Muscle layer of colon (tissue), 2 donors: Measurements from ENCODE around the gene RERG.
"Not testable (repeated sequence)": the region's sequence is repeated elsewhere in the genome, so short reads cannot be mapped to it uniquely, and the experiment has no call there.

Experiments
- H3K27ac ChIP-seq: one replicate; pipeline ENCODE4 v1.7.0; 2013; ENCODE audit warnings: low read depth, mild to moderate bottlenecking, low read length, moderate library complexity
- H3K27me3 ChIP-seq, 2 donors: one replicate each; pipeline ENCODE4 v1.7.0; 2013; ENCODE audit warnings: low read length in 2 of 2, mild to moderate bottlenecking in 2 of 2; ENCODE audit not compliant: insufficient read depth in 2 of 2, control insufficient read depth in 1 of 2
- H3K36me3 ChIP-seq: one replicate; pipeline ENCODE4 v1.7.0; 2013; ENCODE audit warnings: mild to moderate bottlenecking, low read length; ENCODE audit not compliant: insufficient read depth
- H3K4me1 ChIP-seq: one replicate; pipeline ENCODE4 v1.7.0; 2013; ENCODE audit warnings: mild to moderate bottlenecking, low read length; ENCODE audit not compliant: insufficient read depth
- H3K4me3 ChIP-seq, 2 donors: one replicate each; pipeline ENCODE4 v1.7.0; 2013; ENCODE audit warnings: low read length in 2 of 2, low read depth in 1 of 2, mild to moderate bottlenecking in 1 of 2, moderate library complexity in 1 of 2
- H3K9ac ChIP-seq: one replicate; pipeline ENCODE4 v1.7.0; 2013; ENCODE audit warnings: low read length
- H3K9me3 ChIP-seq: one replicate; pipeline ENCODE4 v1.7.0; 2013; ENCODE audit warnings: mild to moderate bottlenecking, low read length
- donor health status: abdominal sarcoma.
- donor health status: Adenocarcinoma of cecum.

The RERG gene

DNA sequence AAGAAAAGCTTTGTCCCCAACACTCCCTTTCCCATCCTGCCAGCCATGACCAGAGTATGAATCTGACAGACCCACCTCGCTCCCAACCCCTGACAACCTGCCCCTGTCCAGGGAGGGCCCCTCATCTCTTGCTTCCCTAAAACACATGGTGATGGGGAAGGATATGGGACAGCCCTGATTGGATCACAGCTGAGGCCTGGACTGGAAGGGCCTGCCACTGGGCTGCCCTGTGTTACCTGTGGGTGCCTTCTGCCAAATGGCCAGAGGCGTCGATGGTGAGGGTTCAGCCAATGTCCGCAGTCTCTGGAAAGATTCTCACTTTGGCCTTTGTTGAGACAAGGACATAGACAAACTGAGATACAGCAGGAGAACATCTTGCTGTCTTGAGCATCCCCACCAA, 13.3 kb upstream of the RERG start:
- no peaks in the 10 kb centered on the region for H3K27me3 ChIP-seq
- no peaks in the 10 kb centered on the region for H3K36me3 ChIP-seq
- no peak overlapping the region for H3K9ac ChIP-seq

DNA sequence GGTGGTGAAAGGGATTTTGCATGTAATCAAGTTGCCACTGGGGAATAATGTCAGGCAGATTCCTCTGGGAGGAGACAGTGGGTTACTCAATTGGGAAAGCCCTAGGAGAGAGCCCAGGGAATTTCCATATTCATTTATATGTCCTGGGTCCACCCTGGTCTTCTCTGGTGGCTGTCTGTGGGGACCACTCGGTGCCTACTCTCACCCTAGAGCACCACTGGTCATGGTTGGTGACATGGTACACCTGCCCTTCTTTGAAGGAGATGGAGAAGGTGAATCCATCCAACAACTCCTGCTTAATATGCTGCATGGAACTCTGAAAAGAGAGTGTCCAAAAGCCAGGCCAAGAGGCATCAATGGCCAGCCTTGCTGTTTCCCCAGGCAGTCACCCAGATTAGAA, 12.8 kb upstream of the RERG start:
- no peak overlapping the region for H3K4me3 ChIP-seq
- no peaks in the 10 kb centered on the region for H3K36me3 ChIP-seq
- H3K9ac ChIP-seq = no peak overlapping the region
- no peaks in the 10 kb centered on the region for H3K27me3 ChIP-seq
- no peaks in the 10 kb centered on the region for H3K9me3 ChIP-seq
- H3K27ac ChIP-seq = no peak overlapping the region
- H3K4me1 ChIP-seq = no peaks in the 10 kb centered on the region

More for the DNA sequence above, 13.3 kb upstream of the RERG start:
- no peak overlapping the region for H3K4me3 ChIP-seq
- no peaks in the 10 kb centered on the region for H3K4me1 ChIP-seq
- no peaks in the 10 kb centered on the region for H3K9me3 ChIP-seq
- H3K27ac ChIP-seq = no peak overlapping the region

DNA sequence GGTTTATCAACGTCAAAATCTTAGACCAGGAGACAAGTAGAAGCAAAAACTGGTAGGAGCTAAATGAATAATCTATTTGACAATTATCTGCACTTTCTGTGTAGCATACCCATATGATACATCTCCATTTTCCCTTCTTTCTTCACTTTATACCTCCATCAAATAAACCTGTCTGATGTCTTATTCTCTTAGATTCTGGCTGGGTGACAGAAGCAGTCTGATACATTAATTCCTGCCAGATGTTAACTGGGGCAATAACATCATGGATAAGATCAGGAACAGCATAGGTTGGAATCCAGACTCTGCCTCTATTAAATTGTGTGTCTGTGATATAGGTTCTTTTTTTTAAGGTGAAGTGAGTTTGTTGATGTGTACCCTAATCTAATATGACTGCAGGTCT, 11.7 kb upstream of the RERG start:
- H3K27me3 ChIP-seq = no peaks in the 10 kb centered on the region
- H3K9me3 ChIP-seq = no peaks in the 10 kb centered on the region
- no peak overlapping the region for H3K4me3 ChIP-seq
- no peaks in the 10 kb centered on the region for H3K4me1 ChIP-seq
- no peaks in the 10 kb centered on the region for H3K36me3 ChIP-seq
- no peak overlapping the region for H3K9ac ChIP-seq
- H3K27ac ChIP-seq = no peak overlapping the region

DNA sequence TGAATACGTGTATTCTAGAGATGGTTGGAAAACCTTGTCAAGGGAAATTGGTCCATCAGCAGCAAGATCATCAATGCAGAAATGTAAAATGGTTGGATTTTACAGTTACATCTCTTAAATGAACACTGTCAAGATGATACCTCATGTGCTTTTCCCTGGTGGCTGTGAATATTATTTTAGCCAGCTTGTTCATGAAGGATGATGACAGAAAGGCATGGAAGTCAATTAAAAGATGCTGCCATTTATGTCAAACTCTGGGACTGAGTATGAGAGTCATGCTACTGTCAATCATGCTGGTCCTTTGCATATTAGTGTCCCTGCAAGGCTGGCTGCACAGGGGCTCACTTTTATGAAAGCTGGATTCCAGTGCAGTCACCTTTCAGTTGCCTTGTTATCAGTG, 10.3 kb upstream of the RERG start:
- no peak overlapping the region for H3K9ac ChIP-seq
- H3K36me3 ChIP-seq = no peaks in the 10 kb centered on the region
- H3K4me3 ChIP-seq = no peak overlapping the region
- no peaks in the 10 kb centered on the region for H3K9me3 ChIP-seq
- no peaks in the 10 kb centered on the region for H3K27me3 ChIP-seq
- H3K27ac ChIP-seq = no peak overlapping the region
- peaks cover 7% of the 10 kb centered on the region for H3K4me1 ChIP-seq

DNA sequence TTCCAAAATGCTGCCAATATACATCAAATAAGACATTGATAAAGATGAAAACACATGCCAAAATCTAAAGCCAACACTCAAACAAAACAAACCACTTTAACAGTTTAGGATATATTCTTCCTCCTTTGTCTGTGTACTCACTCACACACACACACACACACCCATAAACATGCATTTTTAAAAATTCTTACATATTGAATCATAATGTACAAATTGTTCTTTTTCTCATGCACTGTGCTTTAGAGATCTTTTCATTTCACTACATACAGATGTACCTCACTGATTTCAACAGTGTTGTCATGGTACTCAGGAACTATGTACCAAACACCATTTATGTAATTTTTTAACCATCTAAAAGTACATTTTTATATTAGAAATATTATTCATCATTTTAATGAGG, 9.5 kb upstream of the RERG start:
- Histone ChIP-seq H3K9me3 (no peaks in the 10 kb centered on the region), H3K27me3 (no peaks in the 10 kb centered on the region), H3K4me1 (peaks cover 7% of the 10 kb centered on the region), H3K4me3 (no peak overlapping the region), H3K9ac (no peak overlapping the region), H3K36me3 (no peaks in the 10 kb centered on the region), H3K27ac (no peak overlapping the region)

DNA sequence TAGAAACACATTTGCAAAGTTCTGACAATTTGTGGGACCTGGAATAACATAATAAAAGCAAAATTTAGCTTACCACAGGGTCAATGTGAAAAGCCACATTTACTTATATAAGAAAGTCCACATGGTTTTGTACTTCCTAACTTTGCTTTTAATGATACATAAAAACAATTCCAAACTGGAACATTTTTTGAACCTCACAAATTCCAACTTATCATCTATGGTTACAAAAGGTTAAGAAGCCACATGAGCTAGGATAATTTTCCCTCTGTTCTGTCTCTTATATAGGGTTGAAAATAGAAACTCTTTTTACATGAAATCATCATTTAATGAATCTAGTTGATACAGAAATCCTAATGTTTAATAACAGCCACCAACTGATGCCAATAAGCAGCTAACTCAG, 8.9 kb upstream of the RERG start:
- no peak overlapping the region for H3K27ac ChIP-seq
- H3K27me3 ChIP-seq = no peaks in the 10 kb centered on the region
- H3K4me1 ChIP-seq = peaks cover 7% of the 10 kb centered on the region
- H3K36me3 ChIP-seq = no peaks in the 10 kb centered on the region
- no peak overlapping the region for H3K4me3 ChIP-seq
- no peak overlapping the region for H3K9ac ChIP-seq
- H3K9me3 ChIP-seq = no peaks in the 10 kb centered on the region

DNA sequence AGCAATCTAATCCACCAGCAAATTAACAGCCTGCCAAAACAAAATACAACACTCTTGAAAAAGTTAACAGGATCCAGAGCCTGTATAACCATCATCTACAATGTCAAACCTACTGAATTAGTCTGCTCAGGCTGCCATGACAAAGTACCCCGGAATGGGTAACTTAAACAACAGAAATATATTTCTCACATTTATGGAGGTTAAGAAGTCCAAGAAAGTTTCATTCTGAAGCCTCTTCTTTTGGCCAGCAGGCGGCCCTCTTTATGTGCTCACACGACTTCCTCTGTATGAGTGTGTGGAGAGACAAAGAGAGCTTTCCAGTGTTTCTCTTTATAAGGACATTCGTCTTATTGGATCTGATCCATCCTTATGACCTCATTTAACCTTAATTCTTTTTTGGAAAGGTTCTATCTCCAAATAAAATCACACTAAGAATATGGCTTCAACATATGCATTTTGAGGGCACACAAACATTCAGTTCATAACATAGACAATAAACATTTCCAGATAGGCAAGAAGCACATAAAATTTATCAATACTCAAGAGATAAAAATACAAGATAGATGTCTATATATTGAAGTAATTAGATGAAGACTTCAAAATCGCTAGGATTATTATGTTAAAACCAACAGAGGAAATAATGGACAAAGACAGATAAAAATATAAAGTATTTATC, 5.9 kb upstream of the RERG start:
- H3K9me3 ChIP-seq = no peaks in the 10 kb centered on the region
- no peak overlapping the region for H3K9ac ChIP-seq
- no peaks in the 10 kb centered on the region for H3K36me3 ChIP-seq
- no peaks in the 10 kb centered on the region for H3K27me3 ChIP-seq
- peaks cover 9% of the 10 kb centered on the region for H3K4me1 ChIP-seq
- no peak overlapping the region for H3K27ac ChIP-seq
- H3K4me3 ChIP-seq = no peak overlapping the region

DNA sequence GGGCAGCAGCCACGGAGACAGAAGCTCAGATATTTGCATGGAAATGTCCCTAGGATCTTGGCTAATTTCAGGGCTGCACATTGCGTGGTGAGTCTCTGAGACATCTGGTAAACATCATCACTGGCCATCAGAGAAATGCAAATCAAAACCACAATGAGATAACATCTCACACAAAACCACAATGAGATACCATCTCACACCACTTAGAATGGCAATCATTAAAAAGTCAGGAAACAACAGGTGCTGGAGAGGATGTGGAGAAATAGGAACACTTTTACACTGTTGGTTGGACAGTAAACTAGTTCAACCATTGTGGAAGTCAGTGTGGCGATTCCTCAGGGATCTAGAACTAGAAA, 4.6 kb upstream of the RERG start:
- not testable (repeated sequence) for H3K9ac ChIP-seq, H3K36me3 ChIP-seq, H3K9me3 ChIP-seq, H3K27me3 ChIP-seq, H3K4me3 ChIP-seq, H3K27ac ChIP-seq
- peaks cover 16% of the 10 kb centered on the region for H3K4me1 ChIP-seq

DNA sequence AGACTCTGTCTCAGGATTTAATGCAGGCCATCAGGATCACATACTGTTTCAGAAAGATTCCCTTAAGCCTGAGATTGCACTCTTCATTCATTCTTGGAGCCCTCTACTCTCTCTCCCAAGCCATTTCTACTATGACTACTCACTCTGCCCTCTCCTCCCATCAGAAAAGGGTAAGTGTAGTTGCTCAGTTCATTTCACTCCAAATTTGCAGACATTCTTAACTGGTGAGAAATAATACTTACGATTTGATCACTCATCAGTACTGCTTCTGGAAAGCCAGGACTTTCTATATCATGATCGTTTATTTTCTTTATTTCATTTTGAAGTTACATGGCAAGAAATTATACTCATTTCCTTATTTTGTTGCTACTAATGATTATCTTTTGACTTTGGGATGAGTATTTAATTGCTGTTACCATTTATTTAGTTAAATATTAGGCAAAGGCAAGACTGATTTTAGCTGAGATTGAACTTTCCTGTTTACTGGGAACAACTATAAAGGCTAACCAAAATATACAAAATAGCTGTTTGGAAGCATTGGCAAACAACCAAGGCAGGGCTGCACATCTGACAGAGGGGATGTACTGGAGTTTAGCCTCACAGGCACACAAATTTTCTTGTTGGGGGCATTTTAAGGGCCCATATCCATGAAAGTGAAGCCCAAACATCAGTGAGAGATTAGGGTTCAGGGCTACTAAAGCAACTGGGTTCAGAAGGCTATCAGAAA, 4.1 kb upstream of the RERG start:
- Histone ChIP-seq H3K9ac (no peak overlapping the region), H3K9me3 (no peaks in the 10 kb centered on the region), H3K36me3 (no peaks in the 10 kb centered on the region), H3K27ac (no peak overlapping the region), H3K4me3 (no peak overlapping the region), H3K27me3 (no peaks in the 10 kb centered on the region), H3K4me1 (peaks cover 16% of the 10 kb centered on the region)

DNA sequence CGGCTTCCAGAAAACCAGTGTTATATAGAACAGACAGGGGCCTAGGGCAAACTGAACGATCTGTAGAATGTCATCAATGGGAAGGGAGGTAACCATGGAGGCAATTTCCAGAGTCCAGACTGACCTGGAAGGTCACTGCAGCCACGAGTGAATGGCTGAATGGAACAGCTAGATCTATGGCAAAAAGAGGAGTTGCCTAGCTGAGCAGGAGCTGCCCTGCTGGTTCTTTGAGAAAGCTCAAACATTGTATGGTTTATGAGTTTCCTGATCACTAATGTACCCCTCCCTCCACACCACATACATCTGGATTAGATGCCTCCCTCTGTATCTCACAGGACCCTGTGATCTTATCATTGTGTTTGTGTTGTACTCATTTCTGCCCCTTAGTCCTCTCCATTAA, 1.0 kb upstream of the RERG start:
- no peak overlapping the region for H3K27ac ChIP-seq
- no peaks in the 10 kb centered on the region for H3K9me3 ChIP-seq
- no peaks in the 10 kb centered on the region for H3K36me3 ChIP-seq
- H3K27me3 ChIP-seq = no peaks in the 10 kb centered on the region
- peaks cover 24% of the 10 kb centered on the region for H3K4me1 ChIP-seq
- H3K9ac ChIP-seq = no peak overlapping the region
- H3K4me3 ChIP-seq = no peak overlapping the region

DNA sequence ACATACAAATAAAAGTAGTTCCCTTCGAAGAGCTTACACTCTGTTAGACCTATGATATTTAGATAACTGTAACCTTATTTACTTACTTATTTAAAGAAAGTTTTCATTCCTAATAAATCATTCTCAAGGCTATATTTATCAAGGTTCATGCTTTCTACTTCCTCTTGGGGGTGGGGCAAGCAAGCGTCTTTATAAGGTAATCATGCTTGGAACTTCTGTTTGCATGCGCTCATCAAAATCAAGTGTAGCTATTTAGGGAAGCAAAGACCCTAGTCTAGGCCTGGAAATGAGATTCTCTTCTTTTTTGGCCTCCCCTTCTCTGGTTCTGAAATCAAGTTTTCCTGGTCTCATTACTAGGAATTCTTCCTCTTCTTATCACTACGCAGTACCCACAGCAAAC, 766 bp downstream of the RERG start:
- no peaks in the 10 kb centered on the region for H3K36me3 ChIP-seq
- peak overlapping the region; percentile 73 for H3K9ac ChIP-seq
- H3K9me3 ChIP-seq = no peaks in the 10 kb centered on the region
- peak overlapping the region; percentile 74 for H3K27ac ChIP-seq
- H3K4me3 ChIP-seq = peak overlapping the region; percentile 36 to 88
- H3K4me1 ChIP-seq = peaks cover 33% of the 10 kb centered on the region
- H3K27me3 ChIP-seq = no peaks in the 10 kb centered on the region

DNA sequence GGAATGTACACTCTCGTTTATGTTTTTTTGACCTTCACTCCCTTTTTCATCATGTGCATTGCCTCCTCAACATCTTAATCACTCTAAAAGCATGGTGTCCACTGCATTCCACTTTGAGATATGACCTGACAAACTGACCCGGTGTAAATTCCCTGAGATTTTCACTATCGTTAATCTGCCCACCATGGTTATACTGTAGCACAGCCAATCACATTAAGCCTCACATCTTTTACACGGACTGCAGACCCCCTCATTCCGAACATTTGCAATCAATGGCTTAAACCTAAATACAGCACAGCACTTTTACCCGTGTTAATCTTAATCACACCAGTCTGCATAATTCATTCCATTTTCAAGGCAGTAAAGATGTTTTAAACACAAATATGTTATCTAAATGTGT, 2.4 kb downstream of the RERG start:
- Histone ChIP-seq H3K36me3 (no peaks in the 10 kb centered on the region), H3K4me1 (peaks cover 42% of the 10 kb centered on the region), H3K4me3 (peak overlapping the region in 1 of 2 donors; percentile 88), H3K9ac (no peak overlapping the region), H3K9me3 (no peaks in the 10 kb centered on the region), H3K27ac (peak overlapping the region; percentile 42), H3K27me3 (no peaks in the 10 kb centered on the region)
